ENCODE results near the gene RTL10. TPM values are rescaled to one million over a fixed set of nuclear protein-coding genes. Genes with fewer than 3 reads are reported as not detected.

RTL10 gene
- total RNA-seq, 1 experiment from 2014 or later, result 24.4 TPM

- H3K9ac ChIP-seq (ENCODE audit: extremely low read depth, insufficient read length, low read length), result no peak overlapping the region
- H3K4me3 Mint-ChIP-seq, result no peak overlapping the region
- no peak overlapping the region for H3K27ac ChIP-seq (ENCODE audit: insufficient read length, low read depth, low read length)
Measured at GRCh38 chr22:19867617-19868016, 12.9 kb upstream of the RTL10 start.

More at GRCh38 chr22:19867617-19868016, 12.9 kb upstream of the RTL10 start:
- H3K4me1 Mint-ChIP-seq, result peaks cover 19 to 26% of the 10 kb centered on the region in 2 experiments
- no peak for TF ChIP-seq CTCF (conservative IDR thresholded peaks at IDR 0.05)
- H3K27me3 Mint-ChIP-seq (ENCODE audit: low read depth), result no peaks in the 10 kb centered on the region
- Histone ChIP-seq H3K14ac (ENCODE audit: insufficient read depth, low read length) (no peak overlapping the region), H4K8ac (replicated peaks; ENCODE audit: insufficient read length, low read depth, low read length) (no peak overlapping the region), H3K79me2 (ENCODE audit: insufficient read depth, low read length) (no peaks in the 10 kb centered on the region), H4K20me1 (ENCODE audit: control insufficient read depth, insufficient read depth, insufficient read length) (no peaks in the 10 kb centered on the region), H2BK12ac (ENCODE audit: insufficient read length, low read depth, low read length) (no peak overlapping the region), H3K4me2 (ENCODE audit: insufficient read depth, insufficient read length, low read length) (no peak overlapping the region), H3K56ac (ENCODE audit: insufficient read length, low read depth, low read length) (no peak overlapping the region), H3K9me3 (ENCODE audit: control insufficient read depth, low read depth, low read length) (no peaks in the 10 kb centered on the region), H3K23ac (ENCODE audit: insufficient read length, low read depth, low read length) (no peak overlapping the region), H3K23me2 (ENCODE audit: insufficient read length, low read depth, low read length, poor library complexity, severe bottlenecking) (no peaks in the 10 kb centered on the region), H3K4ac (ENCODE audit: low read depth, low read length) (no peak overlapping the region), H2BK20ac (ENCODE audit: low read depth, low read length, poor library complexity, severe bottlenecking) (no peak overlapping the region), H3K79me1 (ENCODE audit: insufficient read depth, low read depth, low read length, poor library complexity, severe bottlenecking) (no peaks in the 10 kb centered on the region), H2BK120ac (ENCODE audit: low read depth, low read length, poor library complexity, severe bottlenecking) (no peak overlapping the region), H3K27me3 (ENCODE audit: insufficient read depth, low read length) (no peaks in the 10 kb centered on the region), H2BK15ac (ENCODE audit: low read depth, low read length) (no peak overlapping the region), H3T11ph (ENCODE audit: low read length) (no peak overlapping the region), H2AFZ (ENCODE audit: low read length) (no peak overlapping the region), H3K18ac (ENCODE audit: insufficient read length, low read depth, low read length) (no peak overlapping the region), H3K4me1 (ENCODE audit: insufficient read depth, low read length) (no peaks in the 10 kb centered on the region), H4K5ac (ENCODE audit: insufficient read length, low read depth, low read length) (no peak overlapping the region), H2AK5ac (ENCODE audit: insufficient read length, low read length) (no peak overlapping the region), H2BK5ac (ENCODE audit: insufficient read length, low read length) (no peak overlapping the region), H4K91ac (ENCODE audit: insufficient read length, low read depth, low read length) (no peak overlapping the region)
- H3K27ac Mint-ChIP-seq, result no peak overlapping the region
- no peak for DNase-seq
- H3K9me3 Mint-ChIP-seq, result no peaks in the 10 kb centered on the region
- no peaks in the 10 kb centered on the region for H3K36me3 Mint-ChIP-seq (ENCODE audit: insufficient read depth in 1 of 3, low read depth in 3 of 3)
- WGBS (ENCODE audit: extremely low coverage, insufficient read length, low lambda C conversion rate), result no CpG with 5 or more reads among the region's 7 CpGs

Measured in H9 (cell line).